ENCODE measurements around the gene PBX2.
A peak's percentile ranks its signal among the peaks of the same experiment; 100 is the strongest.

The PBX2 gene

DNA sequence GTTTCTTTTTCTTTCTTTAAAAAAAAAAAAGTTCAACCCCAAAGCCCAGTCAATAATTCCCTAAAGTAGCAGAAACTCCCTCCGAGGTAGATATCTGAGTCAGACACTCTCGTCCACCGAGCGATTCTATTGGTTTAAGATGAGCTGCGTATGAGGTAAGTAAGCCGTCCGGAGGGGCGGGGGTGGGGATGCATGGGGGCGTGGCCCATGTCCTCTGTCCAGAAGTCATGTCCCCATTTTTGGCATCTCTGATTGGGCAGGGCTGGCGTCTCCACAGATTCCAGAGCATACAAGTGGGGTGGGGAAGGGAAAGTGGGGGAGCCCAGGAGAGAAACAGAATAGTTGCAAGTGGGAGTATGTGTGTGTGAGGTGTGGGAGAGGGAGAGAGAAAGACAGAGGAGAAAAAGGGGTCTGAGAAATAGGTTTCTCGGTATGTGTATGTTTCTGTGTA, 4.3 kb downstream of the PBX2 start:
- peak; percentile 68 for DNase-seq

DNA sequence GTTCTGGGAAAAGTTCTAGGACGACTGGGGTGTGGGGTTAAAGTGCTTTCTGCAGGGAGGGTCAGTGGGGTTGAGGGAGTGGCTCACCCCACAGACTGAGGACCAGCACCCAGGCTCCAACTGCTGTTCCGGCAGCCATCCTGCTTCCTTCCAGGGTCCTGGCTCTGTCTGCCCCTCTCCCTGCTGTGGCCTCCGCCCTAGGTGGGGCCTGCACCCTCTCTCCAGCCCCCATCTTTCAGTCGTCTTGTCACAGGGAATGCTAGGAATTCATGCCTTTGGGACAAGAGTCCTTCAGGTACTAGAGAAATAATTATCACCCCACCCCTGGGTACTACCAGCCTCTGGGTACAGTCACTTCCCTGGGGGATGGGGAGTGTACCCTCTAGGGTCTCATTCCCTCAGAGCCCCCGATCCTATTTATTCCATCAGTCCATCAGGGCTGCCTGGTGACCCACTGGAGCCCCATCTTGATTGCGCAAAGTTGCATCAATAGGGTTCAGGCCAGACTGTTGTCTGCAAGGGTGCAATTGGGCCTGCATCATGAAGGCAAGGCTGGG, 5.8 kb downstream of the PBX2 start, which contains the start of gene AGER:
TSS of gene AGER (minus strand) at position 170 of the 557 bp plus-strand sequence. CDS start at position 139, 31 bp downstream.
- no peak for DNase-seq

DNA sequence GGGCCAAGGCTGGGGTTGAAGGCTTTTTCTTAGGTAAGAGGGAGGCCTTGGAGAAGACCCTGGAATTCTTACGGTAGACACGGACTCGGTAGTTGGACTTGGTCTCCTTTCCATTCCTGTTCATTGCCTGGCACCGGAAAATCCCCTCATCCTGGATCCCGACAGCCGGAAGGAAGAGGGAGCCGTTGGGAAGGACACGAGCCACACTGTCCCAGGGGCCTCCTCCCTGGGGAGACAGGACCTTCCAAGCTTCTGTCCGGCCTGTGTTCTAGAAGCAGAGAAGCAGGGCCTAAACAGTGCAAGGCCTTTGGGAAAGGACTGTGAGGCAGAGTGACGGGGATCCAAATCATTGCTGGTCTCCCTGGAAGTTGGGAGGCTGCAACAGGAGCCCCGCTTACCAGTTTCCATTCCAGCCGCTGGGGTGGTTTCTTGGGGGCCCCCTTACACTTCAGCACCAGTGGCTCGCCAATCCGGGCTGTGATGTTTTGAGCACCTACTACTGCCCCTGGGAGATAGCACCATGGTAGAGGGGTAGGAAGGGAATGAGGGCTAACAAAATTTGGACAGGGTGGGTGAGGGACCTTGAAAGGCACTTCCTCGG, 6.4 kb downstream of the PBX2 start:
- no peak for DNase-seq

DNA sequence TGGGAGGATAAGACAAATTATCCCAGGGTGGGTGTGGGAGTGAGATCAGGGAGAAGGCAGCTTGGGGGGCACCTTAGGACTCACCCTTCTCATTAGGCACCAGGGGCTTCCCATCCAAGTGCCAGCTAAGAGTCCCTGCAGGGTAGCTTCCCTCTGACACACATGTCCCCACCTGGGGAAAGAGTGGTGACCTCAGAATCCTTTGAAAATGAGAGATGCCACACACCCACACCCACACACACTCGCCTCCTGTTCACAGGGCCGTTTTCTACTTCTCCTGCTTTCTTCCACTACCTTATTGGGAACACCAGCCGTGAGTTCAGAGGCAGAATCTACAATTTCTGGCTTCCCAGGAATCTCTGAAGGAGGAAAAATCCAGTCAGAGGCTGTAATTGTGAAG, 7.0 kb downstream of the PBX2 start:
- no peak for DNase-seq

DNA sequence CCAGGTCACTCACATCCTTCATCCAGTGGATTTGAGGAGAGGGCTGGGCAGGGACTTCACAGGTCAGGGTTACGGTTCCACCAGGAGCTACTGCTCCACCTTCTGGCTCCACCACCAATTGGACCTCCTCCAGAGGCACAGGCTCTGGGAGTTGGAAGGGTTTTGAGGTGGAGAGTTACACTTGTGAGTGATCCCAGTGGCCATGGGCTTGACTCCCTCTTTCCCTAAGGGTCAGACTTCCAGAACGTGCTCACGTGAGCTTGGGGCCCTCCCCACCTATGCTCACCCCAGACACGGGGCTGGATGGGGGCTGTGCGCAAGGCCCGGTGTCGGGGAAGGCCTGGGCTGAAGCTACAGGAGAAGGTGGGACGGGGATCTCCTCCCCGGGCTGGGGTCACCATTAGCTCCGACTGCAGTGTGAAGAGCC, 7.4 kb downstream of the PBX2 start:
- no peak for DNase-seq

DNA sequence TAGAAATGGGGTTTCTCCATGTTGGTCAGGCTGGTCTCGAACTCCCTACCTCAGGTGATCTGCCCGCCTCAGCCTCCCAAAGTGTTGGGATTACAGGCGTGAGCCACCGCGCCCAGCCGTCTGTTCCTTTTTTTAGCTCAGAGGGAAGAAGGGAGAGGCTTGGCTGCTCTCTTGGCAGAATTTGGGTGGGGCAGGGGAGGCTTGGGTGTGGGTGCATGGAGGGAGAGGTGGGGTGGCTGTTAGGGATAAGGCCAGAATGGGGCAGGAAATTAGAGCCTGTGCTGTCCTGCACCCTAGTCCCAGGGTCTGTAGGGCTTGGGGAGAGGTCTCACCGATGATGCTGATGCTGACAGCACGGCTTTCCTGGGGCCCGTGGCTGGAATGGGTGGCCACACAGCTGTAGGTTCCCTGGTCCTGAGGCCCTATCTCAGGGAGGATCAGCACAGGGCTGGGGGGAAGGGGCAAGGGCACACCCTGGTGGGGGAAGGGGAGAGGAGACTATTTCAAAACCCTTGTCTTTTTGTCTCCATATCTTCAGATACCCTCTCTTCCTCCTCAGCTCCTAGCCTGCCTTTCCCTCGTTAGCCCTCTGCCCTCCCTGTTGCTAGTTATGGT, 8.0 kb downstream of the PBX2 start:
- no peak for DNase-seq

DNA sequence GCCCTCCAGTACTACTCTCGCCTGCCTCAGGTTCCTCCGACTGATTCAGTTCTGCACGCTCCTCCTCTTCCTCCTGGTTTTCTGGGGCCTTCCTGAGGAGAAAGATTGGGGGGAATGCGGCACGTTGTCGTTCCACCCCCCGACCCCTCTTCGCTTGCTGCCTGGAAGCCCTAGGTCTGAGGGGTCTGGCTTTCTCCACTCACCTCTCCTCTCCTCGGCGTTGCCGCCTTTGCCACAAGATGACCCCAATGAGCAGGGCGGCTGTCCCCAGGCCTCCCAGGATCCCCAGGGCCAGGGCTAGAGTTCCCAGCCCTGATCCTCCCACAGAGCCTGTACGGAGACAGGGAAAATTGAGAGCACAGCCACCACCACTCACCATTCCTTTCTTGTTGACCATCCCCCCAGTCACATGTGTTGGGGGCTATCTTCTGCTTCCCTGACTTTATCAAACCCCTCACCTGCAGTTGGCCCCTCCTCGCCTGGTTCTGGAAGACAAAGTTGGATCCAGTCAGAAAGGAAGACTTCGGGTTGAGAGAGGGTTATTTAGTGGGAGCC, 8.8 kb downstream of the PBX2 start:
- DNase-seq: no peak

DNA sequence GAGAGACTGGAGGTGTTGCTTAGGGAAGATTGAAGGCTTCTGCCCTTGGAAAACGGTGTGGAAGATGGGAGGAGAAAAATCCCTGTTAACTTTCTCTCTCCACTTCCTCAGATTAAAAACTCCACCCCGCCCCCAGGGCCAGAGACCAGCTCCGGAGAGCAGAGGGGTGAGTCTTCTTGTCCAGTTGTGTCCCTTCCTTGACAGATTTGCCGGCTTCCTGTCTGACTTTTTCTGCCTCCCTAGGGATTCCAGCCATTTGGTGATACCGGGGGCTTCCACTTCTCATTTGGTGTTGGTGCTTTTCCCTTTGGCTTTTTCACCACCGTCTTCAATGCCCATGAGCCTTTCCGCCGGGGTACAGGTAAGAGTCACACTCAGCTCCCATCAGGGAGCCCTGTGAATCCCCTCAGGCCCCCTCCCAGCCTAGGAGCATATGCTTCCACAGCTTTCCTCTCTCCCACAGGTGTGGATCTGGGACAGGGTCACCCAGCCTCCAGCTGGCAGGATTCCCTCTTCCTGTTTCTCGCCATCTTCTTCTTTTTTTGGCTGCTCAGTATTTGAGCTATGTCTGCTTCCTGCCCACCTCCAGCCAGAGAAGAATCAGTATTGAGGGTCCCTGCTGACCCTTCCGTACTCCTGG, 10.1 kb downstream of the PBX2 start:
- DNase-seq: no peak

DNA sequence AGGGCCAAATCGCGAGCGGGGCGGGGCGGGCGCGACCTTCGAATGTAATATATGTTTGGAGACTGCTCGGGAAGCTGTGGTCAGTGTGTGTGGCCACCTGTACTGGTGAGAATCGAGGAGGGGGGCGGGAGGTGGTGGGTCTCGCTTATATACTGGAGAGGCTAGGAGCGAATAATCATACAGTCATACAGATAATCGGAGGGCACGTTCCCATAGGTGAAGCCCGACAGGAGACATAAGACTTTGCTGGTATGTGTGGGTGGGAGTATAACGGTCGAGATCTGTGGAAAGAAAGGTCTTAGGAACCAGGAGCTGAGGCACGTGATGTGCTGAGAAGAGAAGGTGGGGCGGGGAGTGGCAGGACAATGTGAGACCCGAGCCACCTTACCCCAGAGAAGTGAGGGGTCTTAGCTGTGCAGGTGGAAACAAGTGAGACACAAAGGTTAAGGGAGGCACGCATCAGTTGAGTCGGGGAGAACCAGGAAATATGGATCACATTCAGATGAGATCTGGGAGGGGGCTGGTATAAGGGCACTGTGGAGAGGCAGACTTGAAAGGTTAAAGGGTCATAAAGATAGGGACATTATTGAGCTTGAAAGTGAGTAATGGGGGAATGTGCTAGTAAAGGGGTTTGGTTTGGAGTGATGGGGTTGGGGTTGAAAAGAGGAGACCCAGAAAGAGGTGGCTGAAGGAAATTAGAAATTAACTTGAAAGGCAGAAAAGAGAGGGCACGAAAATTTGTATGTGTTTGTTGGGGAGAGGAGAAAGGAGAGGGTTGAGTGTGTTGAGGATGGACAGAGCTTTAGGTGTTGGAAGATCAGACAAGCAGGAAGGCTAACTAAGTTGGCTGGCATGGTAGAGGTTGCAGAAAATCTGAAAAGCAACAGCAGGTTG, 11.2 kb downstream of the PBX2 start:
- no peak for DNase-seq

DNA sequence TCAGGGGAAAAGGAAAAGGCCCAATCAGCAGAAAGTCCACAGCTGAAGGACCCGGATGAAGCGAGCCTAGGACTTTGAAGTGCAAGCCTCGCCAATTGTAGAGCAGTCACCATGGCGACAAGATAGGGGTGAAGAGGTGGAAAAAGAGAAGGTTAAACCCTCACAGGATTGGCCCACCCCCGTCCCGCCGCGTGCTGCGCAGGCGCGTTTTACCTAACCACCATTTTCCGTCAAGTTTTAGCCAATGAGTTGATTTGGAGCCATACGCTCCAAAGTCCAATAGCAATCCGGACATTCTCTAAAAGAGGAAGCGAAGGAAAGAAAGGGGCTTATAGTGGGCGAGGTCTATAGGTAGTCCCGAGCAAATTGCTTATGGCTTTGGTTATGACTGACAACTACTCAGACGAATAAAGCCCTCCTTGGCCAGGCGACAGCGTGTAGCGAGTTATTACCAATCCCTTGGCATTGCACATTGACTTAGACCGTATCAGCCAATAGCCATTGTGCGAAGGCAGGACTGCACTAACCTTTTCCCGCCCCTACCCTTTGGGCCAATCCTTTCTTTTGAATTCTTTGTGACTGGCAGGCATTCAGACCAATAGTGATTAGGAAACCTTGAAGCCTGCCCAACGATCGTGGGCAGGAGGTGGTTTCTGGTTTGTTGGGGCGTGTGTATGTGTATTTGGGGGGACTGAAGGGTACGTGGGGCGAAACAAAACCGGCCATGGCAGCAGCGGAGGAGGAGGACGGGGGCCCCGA, 12.0 kb downstream of the PBX2 start, which contains the start of gene RNF5:
TSS of gene RNF5 (plus strand) at position 618 of the 759 bp plus-strand sequence. CDS start at position 725, 107 bp downstream.
- DNase-seq: peak; percentile 90

DNA sequence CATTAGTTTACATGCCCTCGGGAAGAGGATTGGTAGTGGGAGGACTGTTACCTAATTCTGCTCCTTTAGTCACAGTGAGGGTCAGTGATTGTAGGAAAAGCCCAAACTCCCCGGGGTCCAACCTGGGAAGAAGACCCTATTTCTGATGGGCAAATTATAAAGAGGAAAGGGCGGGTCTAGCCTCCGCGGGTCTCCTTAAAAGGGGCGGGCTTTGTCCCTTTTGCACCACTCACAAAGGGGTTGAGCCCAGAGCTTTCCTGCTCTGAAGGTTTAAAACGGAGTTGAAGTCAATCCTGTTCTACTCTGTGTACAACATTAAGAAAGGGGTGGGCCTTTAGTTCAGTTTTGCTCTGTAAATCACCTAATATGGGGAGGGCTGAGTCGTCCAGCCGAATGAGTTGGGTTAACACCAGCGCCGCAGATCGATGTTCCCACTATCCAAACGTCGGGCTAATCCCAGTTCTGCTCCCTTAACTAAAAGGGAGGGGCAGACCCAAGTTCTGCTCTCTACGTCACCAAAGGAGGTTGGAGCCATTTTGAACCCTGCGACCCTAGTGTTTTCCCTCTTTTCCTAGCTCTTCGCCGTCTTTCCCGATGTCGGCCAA, 12.7 kb downstream of the PBX2 start:
- peak; percentile 70 for DNase-seq

DNA sequence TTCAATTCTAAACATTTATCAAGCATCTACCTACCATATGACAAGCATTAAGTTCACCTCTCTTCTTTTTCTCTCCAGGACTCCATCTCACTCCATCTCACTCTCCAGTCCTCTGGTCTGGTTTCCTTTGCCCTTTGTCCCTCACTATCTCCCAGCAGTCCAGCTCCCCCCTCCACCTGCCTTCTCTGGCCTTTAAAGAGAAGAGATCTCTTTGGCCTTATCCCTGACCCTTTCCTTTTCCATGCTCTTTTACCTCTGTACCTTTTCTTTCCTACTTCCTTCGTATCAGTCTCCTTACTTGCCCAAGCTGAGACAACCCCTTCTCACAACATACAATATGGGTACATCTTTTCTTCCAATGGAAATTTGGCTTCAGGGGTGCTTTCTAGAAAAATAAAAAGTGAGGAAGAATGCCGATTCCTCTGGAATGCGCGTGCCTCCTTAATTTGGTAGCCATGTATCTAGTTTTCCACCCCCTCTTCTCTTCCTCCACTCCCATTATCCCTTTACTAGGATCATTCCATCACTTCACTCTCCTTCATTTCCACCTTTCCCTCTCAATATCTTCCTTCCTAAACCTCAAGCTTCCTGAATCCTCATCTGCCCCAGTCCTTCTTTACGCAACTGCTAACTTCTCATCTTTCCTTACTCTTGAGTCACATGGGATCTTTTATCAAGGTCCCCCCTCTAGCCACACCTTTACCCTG, 13.4 kb downstream of the PBX2 start:
- DNase-seq: no peak

DNA sequence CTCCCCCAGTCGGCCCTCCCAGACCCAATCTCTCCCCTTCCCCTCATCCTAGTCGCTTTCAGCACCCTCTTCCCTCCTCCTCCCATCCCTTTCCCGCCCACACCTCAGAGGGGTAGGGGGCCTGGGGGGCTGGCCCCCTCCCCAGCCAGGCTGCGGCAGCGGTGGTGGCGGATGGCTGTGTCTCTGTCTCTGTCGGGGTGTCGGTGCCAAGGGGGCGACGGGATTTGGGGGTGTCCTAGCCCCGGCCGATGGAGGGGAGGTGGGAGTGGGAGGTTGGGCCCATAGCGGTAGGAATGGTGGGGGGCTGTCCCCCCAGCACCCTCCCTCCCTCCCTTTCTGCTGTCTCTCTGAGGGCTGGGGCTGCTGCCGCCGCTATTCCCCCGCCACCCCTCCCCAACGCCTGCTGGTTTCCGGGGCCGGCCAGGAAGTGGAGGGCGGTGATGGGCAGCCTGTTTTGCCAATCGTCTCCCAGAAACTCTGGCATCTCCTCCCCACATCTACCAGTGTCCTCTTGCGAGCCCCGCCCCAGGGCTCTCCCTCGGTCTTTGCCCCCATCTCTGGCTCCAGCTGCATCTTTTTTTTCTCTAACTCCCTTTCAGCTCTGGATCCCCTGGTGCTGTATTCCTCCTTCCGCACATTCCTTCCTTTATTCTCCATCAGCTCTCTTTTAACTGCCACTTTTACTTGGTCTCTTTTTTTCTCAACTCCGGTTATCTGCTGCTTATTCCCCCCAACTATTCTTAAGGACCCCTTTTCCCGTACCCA, 14.1 kb downstream of the PBX2 start, which contains the start of gene AGPAT1:
TSS of gene AGPAT1 (minus strand) at position 374 of the 765 bp plus-strand sequence. CDS start 4,588 bp downstream, outside the sequence.
- DNase-seq: peak; percentile 97

DNA sequence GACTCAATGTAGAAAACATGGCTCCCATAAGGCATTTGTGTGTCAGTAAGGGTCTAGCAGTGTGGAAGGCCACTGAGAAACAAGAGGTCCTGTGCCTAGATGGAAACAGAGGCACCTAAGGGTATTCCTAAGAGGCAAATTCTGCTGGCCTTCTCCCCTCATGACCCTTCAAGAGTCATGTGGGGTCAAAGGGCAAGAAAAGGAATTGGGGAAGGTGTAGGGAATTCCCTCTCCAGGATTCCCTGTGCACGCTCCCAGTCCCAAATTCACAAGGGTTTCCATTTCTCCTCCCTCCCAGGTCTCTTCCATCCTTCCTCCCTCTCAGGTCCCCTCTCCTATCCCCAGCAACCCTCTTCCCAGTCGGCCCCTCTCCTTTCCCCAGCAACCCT, 14.7 kb downstream of the PBX2 start:
- DNase-seq: no peak

DNA sequence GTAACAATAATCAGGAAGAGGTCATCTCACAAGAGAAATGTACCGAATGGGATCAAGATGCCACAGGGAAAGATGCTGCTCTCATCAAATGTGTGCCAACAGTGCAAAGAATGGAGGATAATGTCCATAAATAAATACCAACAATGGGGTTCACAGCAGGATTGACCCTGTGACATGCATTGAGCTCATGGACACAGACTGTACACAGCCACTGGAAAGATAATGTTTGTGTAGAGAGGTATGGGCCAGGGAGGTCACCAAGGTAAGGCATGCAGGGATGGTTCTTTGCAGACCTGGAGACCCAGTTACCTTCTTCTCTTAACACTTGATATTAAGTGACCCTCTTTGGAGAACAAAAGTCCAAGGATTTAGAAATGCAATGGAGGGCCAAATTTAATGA, 15.6 kb downstream of the PBX2 start:
- DNase-seq: no peak

DNA sequence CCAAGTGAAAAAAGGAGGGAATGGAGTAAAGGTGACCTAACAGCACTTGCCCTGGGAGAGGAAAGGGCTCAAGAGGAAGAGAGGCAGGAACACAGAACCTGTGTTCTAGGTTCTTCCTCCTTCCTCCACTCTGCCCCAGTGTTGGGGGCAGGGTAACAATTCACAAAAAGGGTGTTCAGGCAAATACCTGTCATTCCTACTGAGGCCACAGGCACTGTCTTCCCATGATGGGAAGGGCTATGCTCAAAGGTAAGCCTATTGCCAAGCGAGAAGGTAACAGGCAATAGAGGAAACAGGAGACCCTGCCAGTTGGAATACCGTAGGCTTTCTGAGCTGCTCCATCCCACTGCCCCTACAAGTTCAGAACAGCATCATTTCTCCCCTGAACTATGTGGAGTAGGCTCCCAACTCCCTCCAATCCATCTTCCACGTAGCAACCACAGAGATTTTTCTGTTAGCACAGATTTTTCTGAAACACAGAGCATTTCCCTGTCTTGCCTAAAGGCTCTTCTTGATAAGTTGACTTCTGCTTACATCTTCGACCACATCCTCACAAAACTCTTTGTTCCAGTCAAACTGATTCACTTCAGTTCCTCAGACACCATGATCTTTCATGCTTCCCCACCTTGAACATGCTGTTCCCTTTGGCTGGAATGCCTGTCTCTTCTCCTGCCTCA, 16.8 kb downstream of the PBX2 start:
- no peak for DNase-seq

DNA sequence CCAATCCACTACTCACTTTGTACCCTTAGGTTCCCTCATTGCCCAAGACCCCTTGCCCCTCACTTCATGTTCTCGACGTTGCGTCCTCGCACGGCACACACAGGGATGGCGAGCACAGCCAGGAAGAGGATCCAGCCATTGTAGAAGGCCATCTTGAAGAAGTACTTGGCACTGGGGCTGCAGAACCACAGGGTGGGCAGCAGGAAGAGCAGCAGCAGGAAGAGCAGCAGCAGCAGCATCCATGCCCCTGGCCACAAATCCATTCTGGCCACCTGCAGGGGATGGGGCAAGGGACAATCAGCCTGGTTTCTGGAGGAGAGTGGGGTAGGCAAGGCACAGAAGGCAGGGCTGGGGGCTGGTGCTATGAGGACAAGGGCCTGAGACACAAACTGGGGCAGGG, 18.8 kb downstream of the PBX2 start:
- DNase-seq: no peak

DNA sequence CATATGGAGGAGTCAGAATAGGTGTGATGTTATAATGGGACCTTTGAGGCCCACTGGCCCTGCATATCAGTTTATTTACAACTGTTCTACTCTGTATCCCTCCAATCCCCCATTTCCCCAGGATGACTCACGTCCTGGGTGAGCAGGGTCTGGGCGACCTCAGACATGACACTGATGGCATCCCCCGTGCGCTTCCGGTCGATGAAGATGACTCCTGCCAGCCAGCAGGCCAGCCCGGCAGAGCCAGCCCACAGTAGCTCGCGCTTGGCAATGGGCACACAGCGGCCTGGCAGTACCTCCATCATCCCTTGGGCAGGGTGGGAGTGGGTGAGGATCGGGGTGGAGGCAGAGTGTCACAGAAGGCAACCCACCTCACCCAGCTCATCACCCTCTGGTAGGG, 19.7 kb downstream of the PBX2 start:
- no peak for DNase-seq

Data from activated CD8-positive, alpha-beta memory T cell treated with anti-CD3 and anti-CD28 coated beads, Interleukin-2, amount 50 U/mL, for 48 hours (primary cell).